Vagina (tissue), 2 donors: Measurements from ENCODE around the gene DBN1.

Source experiments
- POLR2A ChIP-seq, 2 donors: fragments of 450-650 bp; IDR thresholded peaks; one replicate each; pipeline ENCODE4 v1.6.1; 2017; ENCODE audit warnings: antibody characterized with exemption in 2 of 2, mild to moderate bottlenecking in 2 of 2, moderate library complexity in 2 of 2
- TF ChIP-seq, protein P1 (sequence below), 3 experiments: fragments of 450-650 bp in 2 of 3; fragments of 200-600 bp in 1 of 3; sonication (generic) in 1 of 3; IDR thresholded peaks; one replicate each; pipeline ENCODE4 v1.5.1; 2017 to 2019; ENCODE audit warnings: antibody characterized with exemption in 3 of 3, mild to moderate bottlenecking in 2 of 3, moderate library complexity in 2 of 3

DNA sequence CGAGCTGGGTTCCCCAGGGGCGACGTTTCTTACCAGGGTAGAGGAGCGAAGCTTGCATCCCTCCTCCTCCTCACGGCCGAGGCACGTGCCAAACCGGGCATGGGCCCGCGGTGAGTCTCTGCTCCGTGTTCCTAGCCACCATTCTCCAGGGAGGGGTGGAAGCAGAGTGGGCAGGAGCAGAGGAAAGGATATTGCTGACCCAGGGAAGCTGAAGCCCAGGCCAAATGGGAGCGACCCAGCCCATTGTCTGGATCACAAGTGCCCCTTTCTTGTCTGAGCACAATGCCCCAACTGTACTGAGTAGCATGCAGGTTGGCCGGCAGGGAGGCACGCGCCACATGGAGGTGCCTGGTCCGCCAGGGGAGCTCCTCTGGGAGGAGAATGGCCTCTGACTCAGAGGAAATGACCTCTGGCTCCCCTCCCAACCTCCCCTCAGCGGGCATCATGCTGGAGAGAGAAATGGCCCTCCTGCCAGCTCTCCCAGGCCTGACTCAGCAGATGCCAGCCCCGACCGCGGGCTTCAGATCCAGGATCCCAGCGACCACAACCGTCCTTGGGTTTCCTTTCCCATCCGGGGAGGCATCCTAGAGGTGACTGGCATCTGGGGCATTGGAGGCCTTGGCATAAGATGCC is 25.7 kb downstream of the DBN1 start:
- TF ChIP-seq, protein P1, sequence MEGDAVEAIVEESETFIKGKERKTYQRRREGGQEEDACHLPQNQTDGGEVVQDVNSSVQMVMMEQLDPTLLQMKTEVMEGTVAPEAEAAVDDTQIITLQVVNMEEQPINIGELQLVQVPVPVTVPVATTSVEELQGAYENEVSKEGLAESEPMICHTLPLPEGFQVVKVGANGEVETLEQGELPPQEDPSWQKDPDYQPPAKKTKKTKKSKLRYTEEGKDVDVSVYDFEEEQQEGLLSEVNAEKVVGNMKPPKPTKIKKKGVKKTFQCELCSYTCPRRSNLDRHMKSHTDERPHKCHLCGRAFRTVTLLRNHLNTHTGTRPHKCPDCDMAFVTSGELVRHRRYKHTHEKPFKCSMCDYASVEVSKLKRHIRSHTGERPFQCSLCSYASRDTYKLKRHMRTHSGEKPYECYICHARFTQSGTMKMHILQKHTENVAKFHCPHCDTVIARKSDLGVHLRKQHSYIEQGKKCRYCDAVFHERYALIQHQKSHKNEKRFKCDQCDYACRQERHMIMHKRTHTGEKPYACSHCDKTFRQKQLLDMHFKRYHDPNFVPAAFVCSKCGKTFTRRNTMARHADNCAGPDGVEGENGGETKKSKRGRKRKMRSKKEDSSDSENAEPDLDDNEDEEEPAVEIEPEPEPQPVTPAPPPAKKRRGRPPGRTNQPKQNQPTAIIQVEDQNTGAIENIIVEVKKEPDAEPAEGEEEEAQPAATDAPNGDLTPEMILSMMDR (IDR thresholded peaks at IDR 0.05) = no peak
- TF ChIP-seq POLR2A (IDR thresholded peaks at IDR 0.05) = no peak
